ENCODE measurements around the gene DGKB.

The DGKB gene

DNA sequence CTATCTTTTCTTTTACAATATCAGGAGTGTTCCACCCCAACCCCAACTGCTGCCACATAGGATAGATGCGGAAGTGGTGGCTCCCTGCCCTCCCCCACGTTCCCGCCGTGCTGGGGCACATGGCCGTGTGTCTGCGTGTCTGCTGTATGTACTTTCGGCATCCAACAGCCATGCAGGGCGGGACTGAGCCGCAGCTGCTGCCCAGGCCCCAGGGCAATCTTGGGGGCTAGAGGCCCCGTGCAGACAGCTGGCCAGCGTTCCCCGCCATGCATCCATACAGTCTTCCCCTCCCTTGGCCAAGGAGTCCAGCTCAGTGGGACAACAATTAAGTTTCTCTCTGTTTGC lies 162.7 kb downstream of the DGKB start:
- Histone ChIP-seq H3K9me3 (ENCODE audit: control insufficient read depth in 2 of 2, low read length in 2 of 2) (peaks cover 0 to 4% of the 10 kb centered on the region in 2 donors), H3K4me3 (ENCODE audit: low read length in 2 of 2) (no peak overlapping the region), H3K27ac (ENCODE audit: low read length) (no peak overlapping the region), H3K9ac (ENCODE audit: low read length in 2 of 2) (no peak overlapping the region), H3K27me3 (ENCODE audit: control insufficient read depth in 1 of 2, insufficient read depth in 2 of 2, low read length in 2 of 2) (no peaks in the 10 kb centered on the region), H3K4me1 (ENCODE audit: control insufficient read depth, insufficient read depth, low read length) (no peaks in the 10 kb centered on the region), H3K36me3 (ENCODE audit: control insufficient read depth in 2 of 2, insufficient read depth in 2 of 2, low read length in 2 of 2) (no peaks in the 10 kb centered on the region)

DNA sequence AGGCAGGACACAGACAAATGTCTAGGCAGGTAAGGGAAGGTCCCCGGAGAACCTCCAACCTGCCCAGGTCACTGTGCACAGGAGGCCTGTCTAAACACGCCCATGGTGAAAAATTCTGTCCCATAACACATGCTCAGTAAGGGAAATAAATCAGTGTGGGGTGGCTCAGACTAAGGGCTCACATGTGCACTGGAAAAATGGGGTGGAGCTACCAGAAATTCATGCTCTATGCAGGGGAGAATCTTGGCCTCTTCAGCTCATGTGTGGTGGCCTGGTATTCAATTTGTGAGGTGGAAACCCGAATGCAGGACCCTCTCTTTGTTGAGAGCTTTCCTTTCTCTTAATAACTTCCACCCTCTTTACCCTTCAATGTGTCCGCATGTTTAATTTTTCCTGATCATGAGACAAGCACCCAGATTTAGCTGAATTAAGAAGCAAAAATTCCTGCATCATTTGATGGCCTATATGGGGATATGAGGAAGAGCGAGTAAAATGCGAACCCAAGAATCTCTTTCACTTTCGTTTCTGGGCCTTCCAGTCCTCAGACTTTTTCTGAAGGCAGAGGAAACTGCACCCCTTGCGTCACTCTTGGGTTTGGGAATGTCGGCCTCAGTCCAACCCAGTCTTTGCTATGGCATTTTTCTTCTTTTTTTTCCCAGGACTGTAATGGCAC lies 163.2 kb downstream of the DGKB start:
- no peaks in the 10 kb centered on the region for H3K27me3 ChIP-seq (ENCODE audit: control insufficient read depth in 1 of 2, insufficient read depth in 2 of 2, low read length in 2 of 2)
- peaks cover 0 to 4% of the 10 kb centered on the region in 2 donors for H3K9me3 ChIP-seq (ENCODE audit: control insufficient read depth in 2 of 2, low read length in 2 of 2)
- H3K4me1 ChIP-seq (ENCODE audit: control insufficient read depth, insufficient read depth, low read length) = no peaks in the 10 kb centered on the region
- H3K9ac ChIP-seq (ENCODE audit: low read length in 2 of 2) = no peak overlapping the region
- no peak overlapping the region for H3K4me3 ChIP-seq (ENCODE audit: low read length in 2 of 2)
- no peak overlapping the region for H3K27ac ChIP-seq (ENCODE audit: low read length)
- H3K36me3 ChIP-seq (ENCODE audit: control insufficient read depth in 2 of 2, insufficient read depth in 2 of 2, low read length in 2 of 2) = no peaks in the 10 kb centered on the region

DNA sequence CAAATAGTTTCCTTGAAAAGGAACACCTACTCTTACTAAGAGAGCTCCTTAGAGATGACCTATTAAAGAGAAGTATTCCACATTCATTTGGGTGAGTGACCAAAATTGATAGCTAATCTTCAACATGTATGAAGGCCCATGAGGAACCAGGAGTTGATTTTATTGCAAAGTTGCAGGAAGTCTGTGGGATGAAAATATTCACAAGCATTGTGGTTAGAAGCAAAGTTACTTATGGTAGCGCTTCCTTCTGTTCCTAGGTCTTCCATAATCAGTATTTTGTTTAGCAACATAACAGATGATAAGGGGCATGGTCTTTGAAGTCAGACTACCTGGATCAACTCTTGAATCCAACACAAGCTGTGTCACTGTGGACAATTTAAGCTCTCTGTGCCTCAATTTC lies 164.5 kb downstream of the DGKB start:
- no peak overlapping the region for H3K9ac ChIP-seq (ENCODE audit: low read length in 2 of 2)
- H3K36me3 ChIP-seq (ENCODE audit: control insufficient read depth in 2 of 2, insufficient read depth in 2 of 2, low read length in 2 of 2) = no peaks in the 10 kb centered on the region
- H3K27ac ChIP-seq (ENCODE audit: low read length) = no peak overlapping the region
- H3K27me3 ChIP-seq (ENCODE audit: control insufficient read depth in 1 of 2, insufficient read depth in 2 of 2, low read length in 2 of 2) = no peaks in the 10 kb centered on the region
- no peak overlapping the region for H3K4me3 ChIP-seq (ENCODE audit: low read length in 2 of 2)
- H3K9me3 ChIP-seq (ENCODE audit: control insufficient read depth in 2 of 2, low read length in 2 of 2) = peaks cover 0 to 4% of the 10 kb centered on the region in 2 donors
- H3K4me1 ChIP-seq (ENCODE audit: control insufficient read depth, insufficient read depth, low read length) = no peaks in the 10 kb centered on the region

DNA sequence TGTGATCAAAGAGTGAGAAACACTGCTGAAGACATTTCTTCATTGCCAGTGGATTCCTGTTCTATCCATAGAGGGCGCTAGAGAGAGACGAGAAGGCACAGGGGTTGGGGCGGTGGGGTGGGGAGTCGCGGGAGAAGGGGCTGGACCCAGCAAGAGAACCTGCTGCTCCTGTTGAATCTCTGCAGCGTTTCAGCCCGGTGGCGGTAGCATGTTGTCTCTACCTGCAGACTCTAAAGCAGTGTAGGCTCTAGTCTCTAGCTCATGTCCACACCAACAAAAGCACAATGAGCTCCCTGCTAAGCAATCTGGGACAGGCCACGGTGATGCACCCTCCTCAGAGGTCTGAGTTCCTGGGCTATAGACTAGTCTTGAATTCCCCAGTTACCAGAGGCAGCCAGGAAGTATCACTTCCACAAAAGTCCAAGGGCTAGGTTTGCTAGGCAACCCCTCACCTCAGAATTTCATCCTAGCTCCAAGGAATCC lies 167.7 kb downstream of the DGKB start:
- Histone ChIP-seq H3K27me3 (ENCODE audit: control insufficient read depth in 1 of 2, insufficient read depth in 2 of 2, low read length in 2 of 2) (no peaks in the 10 kb centered on the region), H3K9me3 (ENCODE audit: control insufficient read depth in 2 of 2, low read length in 2 of 2) (no peaks in the 10 kb centered on the region), H3K36me3 (ENCODE audit: control insufficient read depth in 2 of 2, insufficient read depth in 2 of 2, low read length in 2 of 2) (no peaks in the 10 kb centered on the region), H3K4me1 (ENCODE audit: control insufficient read depth, insufficient read depth, low read length) (no peaks in the 10 kb centered on the region), H3K4me3 (ENCODE audit: low read length in 2 of 2) (no peak overlapping the region), H3K27ac (ENCODE audit: low read length) (no peak overlapping the region), H3K9ac (ENCODE audit: low read length in 2 of 2) (no peak overlapping the region)

DNA sequence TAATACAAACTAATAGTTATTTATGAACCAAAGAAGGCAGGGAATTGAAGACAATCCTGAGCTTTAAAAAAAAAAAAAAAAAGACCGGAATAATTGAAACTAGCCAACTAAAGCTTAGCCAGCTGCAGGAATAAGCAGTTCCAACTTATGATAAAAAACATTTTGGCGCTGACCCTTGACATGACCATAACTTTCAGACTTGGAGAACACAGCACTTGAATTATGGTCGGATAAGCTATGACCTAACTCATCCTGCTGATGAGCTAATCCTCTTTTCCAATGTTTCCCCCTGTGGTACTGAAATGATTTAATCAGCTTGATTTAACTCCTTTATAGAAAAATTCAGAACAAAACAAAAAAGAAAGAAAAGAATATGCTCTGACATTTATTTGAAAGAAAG lies 181.8 kb downstream of the DGKB start:
- Histone ChIP-seq H3K27me3 (ENCODE audit: control insufficient read depth in 1 of 2, insufficient read depth in 2 of 2, low read length in 2 of 2) (no peaks in the 10 kb centered on the region), H3K9me3 (ENCODE audit: control insufficient read depth in 2 of 2, low read length in 2 of 2) (no peaks in the 10 kb centered on the region), H3K27ac (ENCODE audit: low read length) (no peak overlapping the region), H3K9ac (ENCODE audit: low read length in 2 of 2) (no peak overlapping the region), H3K4me3 (ENCODE audit: low read length in 2 of 2) (no peak overlapping the region), H3K36me3 (ENCODE audit: control insufficient read depth in 2 of 2, insufficient read depth in 2 of 2, low read length in 2 of 2) (no peaks in the 10 kb centered on the region), H3K4me1 (ENCODE audit: control insufficient read depth, insufficient read depth, low read length) (no peaks in the 10 kb centered on the region)

DNA sequence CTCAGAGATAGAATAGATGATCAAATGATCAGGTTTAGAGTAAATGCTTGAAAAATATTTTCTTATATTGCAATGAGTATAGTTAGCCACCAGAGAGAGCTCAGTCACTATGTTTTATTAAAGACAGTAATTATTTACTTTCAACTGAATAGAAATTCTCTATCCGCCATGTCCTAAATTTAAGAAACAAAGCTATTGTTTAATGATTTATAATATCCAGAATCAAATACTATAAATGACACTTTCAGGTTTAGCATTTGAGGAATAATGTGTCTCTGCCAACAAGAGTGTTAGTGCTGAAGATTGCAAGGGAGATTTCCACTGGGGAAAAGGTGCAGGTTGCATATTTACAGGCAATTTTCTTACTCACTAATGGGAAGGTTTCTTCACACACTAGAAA lies 184.7 kb downstream of the DGKB start:
- Histone ChIP-seq H3K9me3 (ENCODE audit: control insufficient read depth in 2 of 2, low read length in 2 of 2) (no peaks in the 10 kb centered on the region), H3K9ac (ENCODE audit: low read length in 2 of 2) (peak overlapping the region in 1 of 2 donors; percentile 1), H3K27ac (ENCODE audit: low read length) (no peak overlapping the region), H3K36me3 (ENCODE audit: control insufficient read depth in 2 of 2, insufficient read depth in 2 of 2, low read length in 2 of 2) (no peaks in the 10 kb centered on the region), H3K4me3 (ENCODE audit: low read length in 2 of 2) (no peak overlapping the region), H3K27me3 (ENCODE audit: control insufficient read depth in 1 of 2, insufficient read depth in 2 of 2, low read length in 2 of 2) (no peaks in the 10 kb centered on the region), H3K4me1 (ENCODE audit: control insufficient read depth, insufficient read depth, low read length) (no peaks in the 10 kb centered on the region)

DNA sequence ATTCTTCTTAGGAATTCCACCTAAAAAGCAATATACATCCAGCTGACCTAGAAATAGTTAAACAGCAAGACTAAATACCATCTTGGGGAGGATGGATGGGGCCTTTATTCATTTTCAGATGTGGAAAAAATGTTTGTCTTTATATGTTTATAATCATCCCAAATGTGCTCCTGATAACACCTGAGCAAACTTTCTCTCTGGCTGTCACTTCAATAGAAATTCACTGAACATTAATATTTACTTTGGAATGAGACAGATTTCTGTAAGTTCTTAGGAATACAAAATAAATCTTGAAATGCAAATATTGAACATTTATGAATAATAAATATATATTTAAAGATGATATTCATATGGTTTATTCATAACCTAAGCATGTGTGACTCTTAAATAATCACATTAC lies 185.4 kb downstream of the DGKB start:
- Histone ChIP-seq H3K36me3 (ENCODE audit: control insufficient read depth in 2 of 2, insufficient read depth in 2 of 2, low read length in 2 of 2) (no peaks in the 10 kb centered on the region), H3K4me1 (ENCODE audit: control insufficient read depth, insufficient read depth, low read length) (no peaks in the 10 kb centered on the region), H3K27ac (ENCODE audit: low read length) (no peak overlapping the region), H3K9ac (ENCODE audit: low read length in 2 of 2) (no peak overlapping the region), H3K4me3 (ENCODE audit: low read length in 2 of 2) (no peak overlapping the region), H3K9me3 (ENCODE audit: control insufficient read depth in 2 of 2, low read length in 2 of 2) (no peaks in the 10 kb centered on the region), H3K27me3 (ENCODE audit: control insufficient read depth in 1 of 2, insufficient read depth in 2 of 2, low read length in 2 of 2) (no peaks in the 10 kb centered on the region)

DNA sequence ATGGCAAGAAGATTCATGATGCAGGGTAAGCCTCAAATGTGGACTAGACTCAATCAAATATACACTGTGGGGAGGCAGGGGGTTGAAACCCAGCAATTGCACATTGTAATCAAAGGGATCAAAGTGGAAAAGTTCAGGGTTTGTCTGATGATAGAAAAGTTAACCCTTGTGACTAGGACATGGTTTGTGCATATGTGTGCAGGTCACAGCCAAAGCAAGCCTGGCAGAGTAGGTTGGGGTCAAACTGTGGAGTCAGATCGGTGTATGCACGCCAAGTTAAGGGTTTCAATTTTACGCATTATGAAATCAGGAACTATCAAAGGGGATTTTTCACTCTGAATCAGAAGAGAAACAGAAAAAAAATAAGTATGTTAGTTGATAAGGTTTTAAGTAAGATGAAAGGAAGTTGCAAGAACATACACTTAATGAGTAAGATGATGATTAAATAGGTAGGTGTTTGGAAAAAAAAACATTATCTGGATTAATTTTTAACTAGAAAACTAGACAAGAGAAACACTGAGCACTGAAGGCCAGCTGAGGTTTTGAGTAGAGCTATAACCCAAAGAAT lies 188.3 kb downstream of the DGKB start:
- Histone ChIP-seq H3K4me1 (ENCODE audit: control insufficient read depth, insufficient read depth, low read length) (no peaks in the 10 kb centered on the region), H3K36me3 (ENCODE audit: control insufficient read depth in 2 of 2, insufficient read depth in 2 of 2, low read length in 2 of 2) (no peaks in the 10 kb centered on the region), H3K27me3 (ENCODE audit: control insufficient read depth in 1 of 2, insufficient read depth in 2 of 2, low read length in 2 of 2) (no peaks in the 10 kb centered on the region), H3K9ac (ENCODE audit: low read length in 2 of 2) (no peak overlapping the region), H3K9me3 (ENCODE audit: control insufficient read depth in 2 of 2, low read length in 2 of 2) (no peaks in the 10 kb centered on the region), H3K27ac (ENCODE audit: low read length) (no peak overlapping the region), H3K4me3 (ENCODE audit: low read length in 2 of 2) (no peak overlapping the region)

DNA sequence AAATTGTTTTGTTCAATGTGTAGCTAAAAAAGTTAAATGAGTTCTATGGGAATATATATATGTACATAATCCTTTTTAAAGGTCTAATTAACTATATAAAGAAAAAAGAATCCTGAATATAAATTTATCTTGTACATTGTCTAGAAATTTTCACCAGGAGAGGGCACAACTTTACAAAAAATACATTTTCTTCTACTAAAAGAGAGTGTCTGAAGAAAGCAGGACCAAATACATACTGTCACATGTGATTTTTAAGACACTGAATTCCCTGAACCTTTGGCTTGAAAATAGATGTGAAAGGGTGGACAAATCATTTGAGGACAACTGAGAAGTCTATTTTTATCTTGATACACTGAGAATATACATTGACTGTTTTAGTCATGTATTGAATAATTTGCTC lies 204.3 kb downstream of the DGKB start:
- Histone ChIP-seq H3K36me3 (ENCODE audit: control insufficient read depth in 2 of 2, insufficient read depth in 2 of 2, low read length in 2 of 2) (no peaks in the 10 kb centered on the region), H3K9ac (ENCODE audit: low read length in 2 of 2) (no peak overlapping the region), H3K9me3 (ENCODE audit: control insufficient read depth in 2 of 2, low read length in 2 of 2) (no peaks in the 10 kb centered on the region), H3K4me3 (ENCODE audit: low read length in 2 of 2) (no peak overlapping the region), H3K27ac (ENCODE audit: low read length) (no peak overlapping the region), H3K27me3 (ENCODE audit: control insufficient read depth in 1 of 2, insufficient read depth in 2 of 2, low read length in 2 of 2) (no peaks in the 10 kb centered on the region), H3K4me1 (ENCODE audit: control insufficient read depth, insufficient read depth, low read length) (no peaks in the 10 kb centered on the region)

DNA sequence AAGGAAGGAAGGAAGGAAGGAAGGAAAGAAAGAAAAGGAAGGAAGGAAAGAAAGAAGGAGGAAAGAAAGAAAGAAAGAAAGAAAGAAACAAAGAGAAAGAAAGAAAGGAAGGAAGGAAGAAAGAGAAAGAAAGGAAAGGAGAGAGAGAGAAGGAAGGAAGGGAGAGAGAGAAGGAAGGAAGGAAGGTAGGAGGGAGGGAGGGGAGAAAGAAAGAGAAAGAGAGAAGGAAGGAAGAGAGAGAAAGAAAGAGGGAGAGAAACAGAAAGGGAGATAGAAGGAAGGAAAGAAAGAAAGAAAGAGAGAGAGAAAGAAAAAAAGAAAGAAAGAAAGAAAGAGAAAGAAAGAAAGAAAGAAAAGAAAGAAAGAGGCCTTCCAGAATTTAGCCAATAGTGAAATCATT lies 204.9 kb downstream of the DGKB start:
- H3K4me3 ChIP-seq (ENCODE audit: low read length in 2 of 2) = no peak overlapping the region
- no peaks in the 10 kb centered on the region for H3K9me3 ChIP-seq (ENCODE audit: control insufficient read depth in 2 of 2, low read length in 2 of 2)
- H3K27ac ChIP-seq (ENCODE audit: low read length) = no peak overlapping the region
- no peak overlapping the region for H3K9ac ChIP-seq (ENCODE audit: low read length in 2 of 2)
- H3K36me3 ChIP-seq (ENCODE audit: control insufficient read depth in 2 of 2, insufficient read depth in 2 of 2, low read length in 2 of 2) = no peaks in the 10 kb centered on the region
- no peaks in the 10 kb centered on the region for H3K4me1 ChIP-seq (ENCODE audit: control insufficient read depth, insufficient read depth, low read length)
- no peaks in the 10 kb centered on the region for H3K27me3 ChIP-seq (ENCODE audit: control insufficient read depth in 1 of 2, insufficient read depth in 2 of 2, low read length in 2 of 2)

DNA sequence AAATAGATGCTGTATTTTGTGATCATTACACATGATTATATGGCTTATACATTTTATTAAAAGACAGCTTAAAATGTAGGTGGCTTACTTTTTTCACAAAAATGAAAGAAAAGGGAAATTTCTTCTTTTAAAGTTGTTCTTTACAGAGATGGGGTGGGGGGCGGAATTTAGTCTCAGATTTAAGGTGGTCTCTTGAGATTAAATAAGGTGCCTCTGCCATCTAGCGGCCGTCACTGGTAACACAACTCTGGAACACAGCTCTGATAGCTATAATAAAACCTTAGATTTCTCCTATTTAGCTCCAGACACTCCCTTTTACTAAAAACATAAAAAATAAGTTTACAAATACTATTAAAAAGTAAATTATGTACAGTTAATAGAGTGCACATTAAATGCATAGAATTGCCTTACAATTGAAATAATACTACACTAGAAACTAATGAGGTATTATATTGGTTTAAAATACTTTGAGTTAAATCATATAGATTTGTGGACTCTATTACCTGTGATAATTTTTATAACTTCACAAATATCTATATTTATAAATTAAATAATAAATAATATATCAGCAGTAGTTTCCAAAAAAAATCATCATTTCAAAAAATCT lies 210.9 kb downstream of the DGKB start:
- no peak overlapping the region for H3K27ac ChIP-seq (ENCODE audit: low read length)
- no peaks in the 10 kb centered on the region for H3K9me3 ChIP-seq (ENCODE audit: control insufficient read depth in 2 of 2, low read length in 2 of 2)
- no peaks in the 10 kb centered on the region for H3K27me3 ChIP-seq (ENCODE audit: control insufficient read depth in 1 of 2, insufficient read depth in 2 of 2, low read length in 2 of 2)
- no peak overlapping the region for H3K9ac ChIP-seq (ENCODE audit: low read length in 2 of 2)
- no peak overlapping the region for H3K4me3 ChIP-seq (ENCODE audit: low read length in 2 of 2)
- no peaks in the 10 kb centered on the region for H3K36me3 ChIP-seq (ENCODE audit: control insufficient read depth in 2 of 2, insufficient read depth in 2 of 2, low read length in 2 of 2)
- no peaks in the 10 kb centered on the region for H3K4me1 ChIP-seq (ENCODE audit: control insufficient read depth, insufficient read depth, low read length)
